GM18907 (cell line): ENCODE data around the gene DOCK6.
A peak's percentile ranks its signal among the peaks of the same experiment; 100 is the strongest.

Experiments
- ATAC-seq: cut with Tn5 transposase; IDR thresholded peaks from one replicate; pipeline ENCODE4 v1.9.1; 2021; ENCODE audit warnings: mild to moderate bottlenecking, moderate library complexity; ENCODE audit not compliant: unreplicated experiment

DOCK6 gene, protein sequence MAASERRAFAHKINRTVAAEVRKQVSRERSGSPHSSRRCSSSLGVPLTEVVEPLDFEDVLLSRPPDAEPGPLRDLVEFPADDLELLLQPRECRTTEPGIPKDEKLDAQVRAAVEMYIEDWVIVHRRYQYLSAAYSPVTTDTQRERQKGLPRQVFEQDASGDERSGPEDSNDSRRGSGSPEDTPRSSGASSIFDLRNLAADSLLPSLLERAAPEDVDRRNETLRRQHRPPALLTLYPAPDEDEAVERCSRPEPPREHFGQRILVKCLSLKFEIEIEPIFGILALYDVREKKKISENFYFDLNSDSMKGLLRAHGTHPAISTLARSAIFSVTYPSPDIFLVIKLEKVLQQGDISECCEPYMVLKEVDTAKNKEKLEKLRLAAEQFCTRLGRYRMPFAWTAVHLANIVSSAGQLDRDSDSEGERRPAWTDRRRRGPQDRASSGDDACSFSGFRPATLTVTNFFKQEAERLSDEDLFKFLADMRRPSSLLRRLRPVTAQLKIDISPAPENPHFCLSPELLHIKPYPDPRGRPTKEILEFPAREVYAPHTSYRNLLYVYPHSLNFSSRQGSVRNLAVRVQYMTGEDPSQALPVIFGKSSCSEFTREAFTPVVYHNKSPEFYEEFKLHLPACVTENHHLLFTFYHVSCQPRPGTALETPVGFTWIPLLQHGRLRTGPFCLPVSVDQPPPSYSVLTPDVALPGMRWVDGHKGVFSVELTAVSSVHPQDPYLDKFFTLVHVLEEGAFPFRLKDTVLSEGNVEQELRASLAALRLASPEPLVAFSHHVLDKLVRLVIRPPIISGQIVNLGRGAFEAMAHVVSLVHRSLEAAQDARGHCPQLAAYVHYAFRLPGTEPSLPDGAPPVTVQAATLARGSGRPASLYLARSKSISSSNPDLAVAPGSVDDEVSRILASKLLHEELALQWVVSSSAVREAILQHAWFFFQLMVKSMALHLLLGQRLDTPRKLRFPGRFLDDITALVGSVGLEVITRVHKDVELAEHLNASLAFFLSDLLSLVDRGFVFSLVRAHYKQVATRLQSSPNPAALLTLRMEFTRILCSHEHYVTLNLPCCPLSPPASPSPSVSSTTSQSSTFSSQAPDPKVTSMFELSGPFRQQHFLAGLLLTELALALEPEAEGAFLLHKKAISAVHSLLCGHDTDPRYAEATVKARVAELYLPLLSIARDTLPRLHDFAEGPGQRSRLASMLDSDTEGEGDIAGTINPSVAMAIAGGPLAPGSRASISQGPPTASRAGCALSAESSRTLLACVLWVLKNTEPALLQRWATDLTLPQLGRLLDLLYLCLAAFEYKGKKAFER (N-terminal part only)

DNA sequence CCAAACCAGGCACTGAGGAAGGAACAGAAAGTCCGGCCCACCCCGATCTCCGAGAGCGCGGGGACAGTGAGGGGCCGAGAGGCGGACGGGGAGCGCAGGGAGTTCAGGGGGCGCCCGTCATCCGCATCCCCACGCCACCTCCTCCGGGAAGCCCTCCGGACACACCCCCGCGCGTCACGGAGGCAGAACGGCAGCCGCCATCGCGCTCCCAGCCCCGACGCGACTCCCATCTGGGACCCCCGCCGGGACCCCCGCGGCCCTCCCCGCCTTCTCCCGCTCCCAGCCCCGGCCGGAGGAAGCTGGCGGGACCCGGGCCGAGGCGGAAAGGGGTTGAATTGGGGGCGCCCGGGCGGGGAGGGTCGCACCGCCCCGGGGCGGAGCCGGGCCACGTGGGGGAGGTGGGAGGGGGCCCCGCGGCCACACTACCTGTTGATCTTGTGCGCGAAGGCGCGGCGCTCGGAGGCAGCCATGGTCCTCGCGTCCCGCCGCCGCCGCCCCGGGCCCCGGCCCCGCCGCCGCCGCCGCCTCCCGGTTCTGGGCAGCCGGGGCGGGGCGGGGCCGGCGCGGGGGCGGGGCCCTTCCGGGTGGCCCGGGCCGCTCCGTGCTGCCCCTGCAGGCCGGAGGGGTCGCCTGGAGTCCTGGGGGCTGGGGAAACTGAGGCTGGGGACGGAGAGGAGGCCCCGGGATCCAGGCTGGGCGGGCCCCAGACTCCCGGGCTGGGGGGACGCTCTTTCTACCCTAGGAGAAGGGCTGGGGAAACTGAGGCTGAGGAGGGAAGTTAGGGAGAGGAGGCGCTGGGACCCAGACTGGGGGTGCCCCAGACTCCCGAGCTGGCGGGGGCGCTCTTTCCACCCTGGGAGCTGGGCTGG, at the start of gene DOCK6:
Gene DOCK6 (minus strand): TSS at position 554 of the 869 bp plus-strand sequence. CDS start 84 bp downstream, at position 470.
- no peak for ATAC-seq

DNA sequence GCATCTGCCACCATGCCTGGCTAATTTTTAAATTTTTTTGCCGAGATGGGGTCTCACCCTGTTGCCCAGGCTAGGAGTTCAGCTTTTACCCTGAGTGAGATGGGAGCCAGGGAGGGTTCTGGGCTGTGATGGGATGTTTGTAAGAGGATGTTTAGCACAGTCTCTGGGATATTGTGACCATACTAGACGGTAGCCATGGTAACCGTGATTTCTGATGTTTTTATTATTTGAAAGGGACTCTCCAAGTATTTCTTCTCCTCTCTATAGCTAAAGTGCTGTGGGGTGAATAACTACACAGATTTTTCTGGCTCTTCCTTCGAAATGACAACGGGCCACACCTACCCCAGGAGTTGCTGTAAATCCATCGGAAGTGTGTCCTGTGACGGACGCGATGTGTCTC, 44.0 kb upstream of the DOCK6 start:
- ATAC-seq, result no peak

DNA sequence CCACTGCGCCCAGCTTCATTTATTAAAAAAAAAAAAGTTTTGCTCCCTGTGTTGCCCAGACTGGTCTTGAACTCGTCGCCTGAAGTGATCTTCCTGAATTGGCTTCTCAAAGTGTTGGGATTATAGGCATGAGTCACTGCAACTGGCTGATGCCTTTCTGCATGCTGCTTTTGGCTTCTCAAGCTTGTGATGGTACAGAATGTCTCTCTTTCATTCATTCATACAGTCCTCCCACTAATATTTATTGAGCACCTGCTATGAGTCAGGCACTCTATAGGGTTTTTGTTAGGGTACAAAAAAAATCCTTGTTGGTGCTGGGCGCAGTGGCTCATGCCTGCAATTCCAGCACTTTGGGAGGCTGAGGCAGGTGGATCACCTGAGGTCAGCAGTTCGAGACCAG, 42.6 kb upstream of the DOCK6 start:
- ATAC-seq, result no peak

GRCh38 chr19:11300811-11301120, 38.4 kb upstream of the DOCK6 start:
- no peak for ATAC-seq

- no peak for ATAC-seq
Measured at GRCh38 chr19:11299946-11300810, 37.9 kb upstream of the DOCK6 start.

- no peak for ATAC-seq
Measured at GRCh38 chr19:11296264-11296663, 33.9 kb upstream of the DOCK6 start.

DNA sequence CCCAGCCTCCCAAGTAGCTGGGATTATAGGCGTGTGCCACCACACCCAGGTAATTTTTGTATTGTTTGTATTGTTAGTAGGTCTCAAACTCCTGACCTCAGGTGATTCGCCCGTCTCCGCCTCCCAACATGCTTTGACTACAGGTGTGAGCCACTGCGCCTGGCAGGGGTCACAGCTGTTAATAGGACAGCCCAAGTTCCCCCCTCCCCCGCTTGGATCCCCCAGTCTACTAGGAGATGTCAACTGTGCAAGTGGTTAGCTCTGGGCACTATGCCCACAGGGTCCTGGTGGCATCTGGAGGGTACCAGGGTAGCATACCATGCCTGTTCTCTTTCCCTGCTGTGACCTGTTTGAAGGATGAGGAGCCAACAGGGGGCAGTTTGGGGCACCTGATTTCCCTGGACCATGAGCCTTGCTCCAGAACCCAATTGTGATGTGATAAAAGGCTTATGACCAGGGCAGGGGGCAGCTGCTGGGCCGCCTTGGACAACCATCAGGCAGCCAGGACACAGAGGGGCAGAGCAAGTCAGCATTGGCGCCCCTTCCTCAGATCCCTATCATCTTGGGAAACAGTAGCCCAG, 33.4 kb upstream of the DOCK6 start, which contains the start of gene TSPAN16:
Gene TSPAN16 (plus strand): TSS at position 496 of the 581 bp plus-strand sequence. CDS start 138 bp downstream, outside the sequence.
- no peak for ATAC-seq

- ATAC-seq, result no peak
Measured at GRCh38 chr19:11295180-11295579, 32.9 kb upstream of the DOCK6 start.

DNA sequence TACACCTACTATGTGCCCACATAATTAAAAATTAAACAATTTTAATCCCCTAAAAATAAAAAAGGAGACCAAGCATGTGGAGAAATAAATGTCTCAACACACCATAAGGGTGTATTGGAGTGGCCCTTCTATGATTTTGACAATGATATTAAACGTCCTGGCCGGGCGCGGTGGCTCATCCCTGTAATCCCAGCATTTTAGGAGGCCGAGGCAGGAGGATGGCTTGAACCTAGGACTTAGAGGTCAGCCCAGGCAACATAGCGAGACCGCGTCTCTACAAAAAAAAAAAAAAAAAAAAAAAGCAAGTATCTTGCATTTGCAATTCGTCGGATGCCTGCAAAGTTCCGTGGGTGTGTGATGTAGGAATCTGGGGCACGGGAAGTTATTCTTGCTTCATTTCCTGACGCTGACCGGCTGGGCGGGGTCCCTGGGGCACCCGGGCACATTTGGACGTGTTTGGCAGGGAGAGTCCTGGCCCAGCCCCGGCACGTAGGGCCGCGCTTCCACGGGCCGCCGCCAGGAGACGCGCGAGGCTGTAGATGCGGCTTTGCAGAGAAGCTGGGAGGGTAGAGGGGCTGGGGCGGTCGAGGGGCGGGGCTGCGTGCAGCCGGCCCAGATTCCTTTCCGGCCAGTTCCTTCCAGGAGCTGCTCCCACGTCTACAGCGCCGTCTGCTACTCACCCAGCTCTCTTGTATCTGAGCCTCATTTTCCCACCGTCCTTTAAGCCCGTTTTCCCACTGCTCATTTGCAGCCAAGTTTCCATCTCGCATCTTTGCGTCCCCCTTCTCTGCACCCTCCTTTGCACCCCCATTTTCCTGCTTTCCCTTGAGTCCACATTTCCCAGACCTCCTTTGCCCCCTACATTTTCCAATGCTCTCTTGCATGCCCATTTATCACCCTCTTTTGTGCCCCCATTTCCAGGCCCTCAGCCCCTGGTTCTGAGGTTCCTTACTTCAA, 31.4 kb upstream of the DOCK6 start:
- peak; percentile 71 for ATAC-seq

DNA sequence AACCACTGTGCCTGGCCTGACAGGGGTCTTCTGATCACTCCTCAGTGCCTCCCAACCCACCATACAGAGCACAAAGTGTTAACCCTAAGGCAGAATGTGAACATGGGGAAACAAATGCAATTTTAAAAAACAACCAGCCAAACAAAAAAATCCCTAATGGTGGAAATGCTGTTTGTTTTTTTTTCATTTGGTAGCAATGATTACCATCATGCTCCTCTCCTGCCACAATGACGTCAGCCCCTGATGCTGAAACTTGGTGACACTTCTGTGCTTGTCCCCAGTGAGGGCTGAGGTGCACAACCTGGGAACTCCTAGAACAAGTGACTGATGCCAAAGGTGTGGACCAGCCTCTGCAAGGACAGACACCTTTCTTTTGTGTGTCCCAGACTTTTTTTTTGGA, 29.7 kb upstream of the DOCK6 start:
- no peak for ATAC-seq

DNA sequence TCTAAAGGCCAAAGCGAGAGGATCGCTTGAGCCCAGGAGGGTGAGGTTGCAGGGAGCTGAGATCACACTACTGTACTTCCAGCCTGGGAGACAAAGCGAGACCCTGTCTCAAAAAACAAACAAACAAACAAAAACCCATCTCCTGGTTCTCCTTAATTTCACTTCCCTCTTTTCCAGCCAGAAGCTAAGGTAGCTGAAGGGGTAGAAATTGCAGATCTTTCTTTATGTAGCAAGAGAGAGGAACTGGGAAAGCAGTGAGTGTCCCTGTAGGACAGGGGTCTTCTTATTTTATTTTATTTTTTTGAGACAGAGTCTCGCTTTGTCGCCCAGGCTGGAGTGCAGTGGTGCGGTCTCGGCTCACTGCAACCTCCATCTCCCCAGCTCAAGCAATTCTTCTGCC, 29.1 kb upstream of the DOCK6 start:
- no peak for ATAC-seq

GRCh38 chr19:11290256-11290655, 27.9 kb upstream of the DOCK6 start:
- ATAC-seq, result no peak

DNA sequence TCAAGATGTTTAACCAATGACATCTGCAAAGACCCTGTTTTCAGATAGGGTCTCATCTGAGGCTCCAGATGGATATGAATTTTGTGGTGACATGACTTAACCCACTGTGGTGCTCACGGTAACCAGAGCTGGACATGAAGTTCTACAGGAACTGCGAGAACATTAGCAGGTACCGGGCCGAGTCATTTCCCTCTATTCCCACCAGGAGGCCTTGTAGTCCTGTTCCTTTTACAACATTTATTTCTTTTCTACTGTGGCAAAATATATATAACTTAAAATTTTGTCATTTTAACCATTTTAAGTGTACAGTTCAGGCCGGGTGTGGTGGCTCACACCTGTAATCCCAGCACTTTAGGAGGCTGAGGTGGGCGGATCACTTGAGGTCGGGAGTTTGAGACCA, 26.0 kb upstream of the DOCK6 start:
- no peak for ATAC-seq

DNA sequence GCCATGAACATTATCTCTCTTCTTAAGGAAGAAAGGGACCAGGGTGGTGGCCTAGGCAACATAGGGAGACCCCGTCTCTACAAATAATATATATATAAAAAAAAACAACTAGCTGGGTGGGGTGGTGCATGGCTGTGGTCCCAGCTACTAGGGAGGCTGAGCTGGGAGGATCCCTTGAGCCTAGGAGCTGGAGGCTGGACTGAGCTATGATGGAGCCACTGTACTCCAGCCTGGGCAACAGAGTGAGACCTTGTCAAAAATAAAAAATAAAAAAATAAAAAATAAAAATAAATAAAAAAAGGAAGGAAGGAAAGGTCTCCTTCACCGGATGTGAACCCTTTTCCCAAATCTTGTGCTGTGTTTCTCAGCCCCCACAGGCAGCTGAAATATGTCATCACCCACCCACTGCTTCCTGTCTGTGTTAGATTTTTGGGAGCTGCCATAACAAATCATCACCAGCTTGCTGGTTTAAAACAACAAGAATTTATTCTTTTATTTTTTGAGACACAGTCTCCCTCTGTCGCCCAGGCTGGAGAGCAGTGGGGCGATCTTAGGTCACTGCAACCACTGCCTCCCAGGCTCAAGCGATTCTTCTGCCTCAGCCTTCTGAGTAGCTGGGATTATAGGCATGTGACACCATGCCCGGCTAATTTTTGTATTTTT, 24.1 kb upstream of the DOCK6 start:
- no peak for ATAC-seq

DNA sequence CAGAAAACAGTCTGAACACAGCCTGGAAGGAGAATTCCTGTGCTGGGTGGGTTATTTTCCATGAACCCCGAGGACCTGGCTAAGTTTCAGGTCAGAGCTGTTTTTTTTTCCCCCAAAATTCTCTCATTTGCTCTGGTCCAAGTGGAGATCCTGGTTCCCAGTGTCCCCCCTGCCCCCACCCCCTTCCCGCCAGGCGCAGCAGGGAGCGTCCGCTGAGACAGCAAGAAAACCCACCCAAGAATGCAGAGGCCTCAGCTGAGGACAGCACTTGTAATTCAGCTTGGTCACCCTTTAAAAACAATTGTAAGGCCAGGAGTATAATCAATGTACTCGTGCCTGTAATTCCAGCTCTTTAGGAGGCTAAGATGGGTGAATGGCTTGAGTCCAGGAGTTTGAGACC, 22.2 kb upstream of the DOCK6 start:
- no peak for ATAC-seq

DNA sequence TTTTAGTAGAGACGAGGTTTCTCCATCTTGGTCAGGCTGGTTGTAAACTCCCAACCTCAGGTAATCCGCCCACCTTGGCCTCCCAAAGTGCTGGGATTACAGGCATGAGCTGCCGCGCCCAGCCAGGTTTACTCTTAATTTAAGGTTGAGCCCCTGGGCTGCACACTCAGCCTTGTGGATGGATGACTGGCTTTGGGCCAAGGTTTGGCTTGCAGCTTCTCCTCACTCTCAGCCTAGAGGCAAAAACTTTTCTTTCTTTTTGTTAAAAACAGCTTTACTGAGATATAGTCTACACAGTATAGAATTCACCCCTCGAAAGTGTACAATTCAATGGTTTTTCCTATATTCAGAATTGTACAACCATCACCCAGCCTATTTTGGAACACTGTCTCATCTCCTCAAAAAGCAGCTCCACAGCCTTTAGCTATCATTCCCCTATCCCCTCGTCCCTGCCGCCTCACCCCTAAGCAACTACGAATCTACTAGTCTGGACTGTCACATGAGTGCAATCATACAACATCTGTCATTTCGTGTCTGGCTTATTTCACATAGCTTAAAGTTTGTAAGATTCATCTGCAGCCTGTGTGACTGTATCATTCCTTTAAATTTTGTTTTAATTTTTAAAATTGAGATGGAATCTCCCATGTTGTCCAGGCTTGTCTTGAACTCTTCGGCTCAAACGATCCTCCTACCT, 19.2 kb upstream of the DOCK6 start:
- no peak for ATAC-seq
